A172 (cell line): ENCODE results near the gene SLC25A17. TPM values are rescaled to one million over a fixed set of nuclear protein-coding genes. Genes with fewer than 3 reads are reported as not detected.
A peak's percentile ranks its signal among the peaks of the same experiment; 100 is the strongest.
"Not testable (repeated sequence)": the region's sequence is repeated elsewhere in the genome, so short reads cannot be mapped to it uniquely, and the experiment has no call there.

Experiments
- DNase-seq: peaks from one replicate; pipeline ENCODE4 v3.0.0-alpha.2; 2015; ENCODE audit warnings: low spot score
- total RNA-seq: library from RNA; depleted of rRNA; stranded (reverse); fragments of >200 nt; shearing (Covaris generic); gene quantifications from 2 replicates; pipeline ENCODE4 v1.2.3, GENCODE V29; 2014; rRNA removed

SLC25A17 gene, protein sequence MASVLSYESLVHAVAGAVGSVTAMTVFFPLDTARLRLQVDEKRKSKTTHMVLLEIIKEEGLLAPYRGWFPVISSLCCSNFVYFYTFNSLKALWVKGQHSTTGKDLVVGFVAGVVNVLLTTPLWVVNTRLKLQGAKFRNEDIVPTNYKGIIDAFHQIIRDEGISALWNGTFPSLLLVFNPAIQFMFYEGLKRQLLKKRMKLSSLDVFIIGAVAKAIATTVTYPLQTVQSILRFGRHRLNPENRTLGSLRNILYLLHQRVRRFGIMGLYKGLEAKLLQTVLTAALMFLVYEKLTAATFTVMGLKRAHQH
- total RNA-seq, result 24.8 and 28.2 TPM in 2 replicates

DNA sequence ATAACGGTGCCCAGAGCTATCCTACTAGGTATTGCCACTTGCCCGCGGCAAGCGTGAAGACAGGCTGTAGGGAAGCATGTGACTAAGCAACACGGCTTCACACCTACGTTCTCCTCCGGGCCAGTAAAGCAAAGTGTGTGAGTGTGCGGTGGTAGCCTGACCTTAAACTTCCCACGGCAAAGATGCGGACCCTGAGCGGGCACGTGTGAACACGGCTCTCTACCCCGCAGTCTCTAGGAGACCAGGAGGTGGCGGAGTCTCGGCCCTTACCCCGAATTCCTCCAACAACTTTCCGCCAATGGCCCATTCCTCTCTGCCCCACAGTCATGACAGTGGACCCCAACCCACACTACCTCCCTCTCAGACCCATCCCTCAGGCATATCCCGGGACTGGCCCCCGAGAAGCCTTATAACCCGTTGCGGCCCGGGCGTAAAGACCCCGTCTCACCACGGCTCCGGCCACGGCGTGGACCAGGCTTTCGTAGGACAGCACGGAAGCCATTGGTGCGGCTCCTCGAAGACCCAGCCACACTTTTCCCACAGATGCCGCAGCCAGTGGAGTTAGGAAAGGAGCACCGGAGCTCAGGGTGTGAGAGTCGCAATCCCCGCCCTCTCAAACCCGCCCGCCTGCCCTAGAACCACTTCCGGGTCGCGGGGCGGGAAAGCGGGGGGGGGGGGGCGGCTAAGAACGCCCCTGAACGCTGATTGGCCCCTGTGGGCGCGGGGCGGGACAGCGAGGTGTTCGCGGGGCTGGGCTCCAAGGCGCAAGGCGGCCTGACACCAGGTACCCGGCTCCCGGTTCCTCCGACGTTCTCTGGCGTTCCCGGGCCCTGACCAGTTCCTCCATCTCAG lies at the start of gene SLC25A17:
SLC25A17 (minus strand) TSS at position 600 of the 852 bp plus-strand sequence; CDS start at position 502, 98 bp downstream.
- peak; percentile 61 for DNase-seq

DNA sequence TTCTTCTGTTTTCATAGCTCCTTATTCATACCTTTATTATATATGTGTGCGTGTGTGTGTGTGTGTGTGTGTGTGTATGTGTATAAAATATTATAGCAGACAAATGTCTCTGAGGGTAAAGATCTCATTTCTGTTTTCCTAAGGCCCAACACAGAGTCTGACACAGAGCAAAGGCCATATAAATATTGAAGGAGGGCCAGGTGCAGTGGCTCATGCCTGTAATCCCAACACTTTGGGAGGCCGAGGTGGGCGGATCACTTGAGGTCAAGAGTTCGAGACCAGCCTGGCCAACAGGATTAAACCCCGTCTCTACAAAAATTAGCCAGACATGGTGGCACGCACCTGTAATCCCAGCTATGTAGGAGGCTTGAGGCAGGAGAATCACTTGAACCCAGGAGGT lies 49.2 kb upstream of the SLC25A17 start:
- not testable (repeated sequence) for DNase-seq

DNA sequence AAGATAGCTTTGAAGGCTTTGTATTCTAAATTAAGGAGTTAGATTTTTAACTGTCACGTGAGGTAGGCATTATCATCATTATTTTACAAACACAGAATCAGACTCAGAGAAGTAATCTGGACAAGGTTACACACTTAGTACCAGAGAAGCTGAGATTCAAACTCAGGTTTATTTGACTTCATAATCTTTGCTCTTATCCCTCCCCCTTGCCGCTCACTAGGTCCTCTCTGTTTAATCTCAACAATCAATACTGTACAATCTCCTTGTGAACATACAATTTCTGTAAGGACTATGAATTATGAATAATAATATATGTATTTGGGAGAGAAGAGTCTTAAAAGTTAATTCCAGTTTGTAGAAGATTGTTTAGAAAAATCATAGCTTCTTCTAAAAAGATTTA lies 48.0 kb upstream of the SLC25A17 start:
- DNase-seq, result no peak

DNA sequence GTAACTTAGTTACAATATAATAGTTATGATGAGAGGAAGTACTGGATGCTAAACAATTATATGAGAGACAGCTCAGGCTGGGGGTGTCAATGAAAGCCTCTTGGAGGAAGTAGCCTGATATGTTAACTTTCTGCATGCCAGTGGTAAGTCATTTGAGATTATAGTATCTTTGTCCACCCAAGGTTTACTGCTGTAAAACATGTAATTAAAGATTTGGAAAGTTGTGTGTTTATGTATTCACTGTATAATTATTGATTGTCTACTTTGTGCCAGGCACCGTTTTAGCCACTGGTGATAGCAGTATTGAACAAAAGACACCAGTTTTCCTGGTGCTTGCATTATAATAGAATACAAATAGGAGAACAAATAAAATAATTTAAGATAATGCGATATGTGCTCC lies 43.4 kb upstream of the SLC25A17 start:
- no peak for DNase-seq

DNA sequence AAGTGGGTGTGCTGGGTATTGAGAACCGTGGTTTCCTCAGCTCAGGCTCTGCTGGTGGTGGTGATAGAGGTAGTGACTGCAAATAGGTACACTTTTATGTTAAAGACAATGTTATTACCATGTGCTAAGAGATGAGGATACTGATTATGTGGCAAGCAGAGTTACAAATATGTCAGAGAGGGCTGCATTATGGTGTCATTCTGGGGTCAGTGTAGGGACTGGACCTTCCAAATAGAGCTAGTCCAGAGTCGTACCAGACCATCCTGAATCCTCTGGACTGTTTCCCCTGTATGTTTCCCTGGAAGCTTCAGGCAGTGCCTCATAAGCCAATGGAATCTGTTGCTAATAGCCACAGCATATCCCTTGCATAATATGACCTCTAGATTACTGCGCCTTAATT lies 42.9 kb upstream of the SLC25A17 start, which contains the start of gene DNAJB7:
DNAJB7 (minus strand) TSS at position 101 of the 400 bp plus-strand sequence. CDS start 119 bp downstream, outside the sequence.
- DNase-seq, result no peak

DNA sequence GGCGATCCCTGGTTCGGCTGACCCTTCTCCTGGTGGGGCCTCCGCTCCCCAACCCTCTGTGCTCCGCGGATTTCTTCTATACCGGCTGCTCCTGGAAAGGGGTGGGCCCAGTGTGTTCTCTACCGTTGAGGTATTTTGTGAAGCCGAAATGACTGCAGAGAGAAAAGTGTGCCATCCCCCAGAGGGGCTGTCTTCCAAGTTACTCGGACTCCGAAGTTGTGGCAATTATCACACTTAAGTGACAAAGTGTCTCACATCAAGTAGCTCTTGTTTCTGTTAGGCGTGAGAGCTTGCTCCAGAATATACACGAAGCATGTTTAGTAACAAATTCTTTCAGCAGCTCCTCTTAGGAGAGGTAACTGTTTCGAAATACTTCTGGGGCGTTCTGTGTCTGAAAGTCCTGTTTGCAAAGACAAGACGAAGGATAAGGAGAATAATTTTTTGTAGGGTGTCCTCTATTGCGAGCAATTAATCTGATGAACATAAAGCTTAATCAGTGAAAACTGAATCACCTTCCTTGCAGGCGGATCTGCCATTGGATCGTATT lies 38.2 kb upstream of the SLC25A17 start:
- no peak for DNase-seq

DNA sequence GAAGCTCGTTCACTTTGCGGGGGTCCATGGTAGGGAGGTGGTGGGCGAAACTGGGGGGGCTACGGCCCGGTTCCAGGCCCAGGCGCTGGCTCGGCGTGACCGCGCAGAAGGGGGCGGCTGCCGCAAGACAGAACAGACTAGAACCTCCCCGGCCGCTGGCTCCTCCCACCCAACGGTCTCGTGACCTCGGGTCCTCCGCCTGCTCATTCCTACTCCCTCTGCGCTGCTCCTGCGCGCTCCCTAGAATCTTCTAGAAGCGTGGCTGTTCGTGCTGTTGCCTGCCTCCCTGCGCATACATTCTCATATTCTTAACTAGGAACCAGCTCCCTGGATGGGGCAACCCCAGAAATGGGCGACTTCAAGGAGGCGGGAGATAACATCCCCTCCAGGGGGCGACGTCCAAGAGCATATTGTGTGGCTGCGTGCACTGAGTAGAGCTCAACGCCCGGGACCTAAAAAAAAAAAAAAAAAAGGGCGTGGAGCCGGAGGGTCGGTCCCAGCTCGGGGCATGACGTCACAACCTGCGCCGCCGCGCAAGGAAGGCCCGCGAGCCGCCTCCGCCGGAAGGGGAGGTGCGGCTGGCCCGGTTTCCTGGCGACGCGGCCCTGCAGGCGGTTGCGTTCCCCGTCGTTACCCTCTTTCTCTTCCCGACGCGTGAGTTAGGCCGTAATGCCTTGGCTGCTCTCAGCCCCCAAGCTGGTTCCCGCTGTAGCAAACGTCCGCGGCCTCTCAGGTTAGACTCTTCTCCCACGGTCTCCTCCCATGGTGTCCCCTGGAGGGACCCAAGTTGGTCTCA lies 37.6 kb upstream of the SLC25A17 start, which contains the start of the genes ST13 and XPNPEP3:
ST13 (minus strand) TSS at position 127 of the 796 bp plus-strand sequence; CDS start at position 28, 99 bp downstream.
XPNPEP3 (plus strand) TSS at position 636 of the 796 bp plus-strand sequence; CDS start at position 670, 34 bp downstream.
- peak; percentile 91 for DNase-seq

DNA sequence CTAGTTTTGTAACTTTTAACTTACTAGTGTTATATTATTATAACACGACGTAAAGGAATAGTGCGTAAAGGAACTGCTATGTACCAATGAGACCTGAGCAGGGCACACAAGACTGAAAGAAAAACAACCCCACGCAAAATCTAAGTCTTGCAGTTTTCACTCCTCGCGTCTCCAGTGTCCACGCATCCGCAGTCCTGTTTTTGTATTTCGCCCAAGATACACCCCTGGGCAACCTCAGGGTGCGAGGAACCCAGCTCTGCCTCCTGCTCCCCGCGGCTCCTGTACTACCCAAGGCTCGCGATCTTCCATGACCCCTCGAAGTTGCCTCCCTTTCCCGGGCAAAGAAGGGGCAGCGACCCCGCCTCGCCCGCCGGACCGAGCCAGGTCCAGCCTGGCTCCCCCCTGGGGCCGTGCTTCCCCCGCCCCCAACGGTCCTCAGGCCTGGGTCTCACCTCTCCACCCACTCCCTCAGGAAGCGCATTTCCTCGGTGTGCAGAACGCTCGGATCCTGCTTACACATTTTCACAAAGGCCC lies 36.9 kb upstream of the SLC25A17 start:
- no peak for DNase-seq

DNA sequence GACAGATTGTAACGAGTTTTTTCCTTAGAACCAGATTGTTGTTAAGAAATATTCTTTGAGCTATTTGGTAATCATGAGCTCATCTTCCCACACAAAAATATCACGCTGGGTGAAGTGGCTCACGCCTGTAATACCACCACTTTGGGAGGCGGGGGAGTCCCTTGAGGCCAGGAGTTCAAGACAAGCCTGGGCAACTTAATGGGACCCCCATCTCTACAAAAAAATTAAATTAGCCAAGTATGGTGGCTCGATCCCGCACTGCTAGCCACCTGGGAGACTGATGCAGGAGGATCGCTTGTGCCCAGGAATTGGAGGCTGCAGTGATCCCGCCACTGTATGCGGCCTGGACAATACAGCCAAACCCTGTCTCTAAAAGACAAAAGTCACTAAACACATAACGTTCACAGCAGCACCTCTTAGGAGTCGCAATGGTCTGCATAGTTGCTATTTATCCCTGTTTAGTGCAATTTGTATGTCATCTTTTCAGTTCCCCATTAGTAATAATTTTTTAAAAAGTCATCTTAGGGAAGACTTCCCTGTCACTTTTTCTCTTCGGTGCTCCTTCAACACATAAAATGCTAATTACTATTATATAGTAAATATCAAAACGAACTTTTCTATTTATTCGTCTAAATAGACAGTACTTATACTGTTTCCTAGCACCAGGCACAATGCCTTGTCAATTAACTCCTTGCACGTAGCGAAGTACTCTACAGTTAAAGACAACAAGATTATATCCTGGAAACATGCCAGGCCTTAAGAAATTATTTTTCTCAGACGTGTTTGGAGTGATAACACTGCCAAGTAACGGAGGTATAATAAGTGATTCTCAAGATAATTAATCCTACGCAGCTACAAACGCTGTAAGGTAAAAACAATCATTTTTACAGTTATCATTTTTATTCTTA lies 36.2 kb upstream of the SLC25A17 start:
- peak; percentile 12 for DNase-seq

DNA sequence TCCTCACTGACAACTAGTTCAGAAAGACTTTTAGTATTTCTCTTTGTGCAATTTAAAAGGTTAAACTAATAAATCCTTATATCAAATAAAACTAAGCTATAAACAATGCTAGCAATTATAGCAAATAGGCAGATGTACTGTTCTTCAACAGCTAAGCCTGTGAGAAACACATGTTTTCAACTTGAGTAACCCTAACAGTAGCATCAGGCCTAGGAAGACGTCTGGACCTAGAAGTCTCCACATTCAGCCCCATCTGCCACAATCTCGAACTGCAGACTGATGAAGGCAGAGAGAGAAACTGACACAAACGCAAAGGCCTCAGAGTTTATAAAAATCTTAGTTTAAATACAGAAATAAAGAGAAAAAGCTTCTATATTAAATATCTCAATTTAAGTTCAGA lies 34.8 kb upstream of the SLC25A17 start:
- no peak for DNase-seq

DNA sequence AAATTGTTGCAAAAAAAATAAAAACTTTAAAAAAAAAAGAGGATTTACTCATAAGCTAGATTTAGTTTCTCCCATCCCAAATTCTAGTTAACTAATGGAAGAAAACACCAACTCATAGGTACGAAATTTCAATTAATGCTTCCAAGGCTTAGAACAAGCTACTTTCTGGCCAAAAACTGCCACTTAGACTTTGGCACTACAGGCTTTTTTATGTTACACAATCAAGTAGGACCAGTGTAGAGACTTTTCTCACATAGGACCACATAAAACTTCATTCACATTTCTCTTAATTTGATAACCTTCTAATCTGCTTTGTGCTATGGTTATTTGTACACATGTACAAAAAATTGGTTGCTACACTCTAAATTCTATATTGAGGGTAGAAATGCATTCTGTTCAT lies 34.2 kb upstream of the SLC25A17 start:
- no peak for DNase-seq

DNA sequence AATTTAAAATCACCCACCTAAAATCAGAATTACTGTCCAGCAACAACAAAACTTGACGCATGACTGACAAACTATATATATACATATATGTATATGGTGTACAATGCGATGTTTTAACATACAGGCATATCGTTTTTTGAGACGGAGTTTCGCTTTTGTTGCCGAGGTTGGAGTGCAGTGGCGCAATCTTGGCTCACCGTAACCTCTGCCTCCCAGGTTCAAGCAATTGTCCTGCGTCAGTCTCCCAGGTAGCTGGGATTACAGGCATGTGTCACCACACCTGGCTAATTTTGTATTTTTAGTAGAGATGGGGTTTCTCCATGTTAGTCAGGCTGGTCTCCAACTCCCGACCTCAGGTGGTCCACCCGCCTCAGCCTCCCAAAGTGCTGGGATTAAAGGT lies 26.7 kb upstream of the SLC25A17 start:
- not testable (repeated sequence) for DNase-seq

DNA sequence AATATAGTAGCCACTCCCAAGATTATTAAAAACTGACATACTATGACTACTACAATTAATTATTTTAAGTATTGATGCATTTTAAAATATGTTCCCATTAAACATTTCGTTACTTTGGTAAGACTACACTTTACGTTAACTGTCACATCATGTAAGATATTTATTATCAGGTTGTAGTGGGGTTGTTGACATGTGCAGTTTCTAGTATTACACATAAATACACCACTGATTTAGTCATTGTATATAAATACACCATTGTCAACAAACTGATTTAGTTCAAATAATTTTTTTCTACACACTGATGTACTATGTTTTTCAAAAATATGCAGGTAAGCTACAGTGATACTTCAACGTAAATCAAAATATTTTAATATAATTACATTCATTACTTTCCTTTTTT lies 25.8 kb upstream of the SLC25A17 start:
- DNase-seq, result no peak

DNA sequence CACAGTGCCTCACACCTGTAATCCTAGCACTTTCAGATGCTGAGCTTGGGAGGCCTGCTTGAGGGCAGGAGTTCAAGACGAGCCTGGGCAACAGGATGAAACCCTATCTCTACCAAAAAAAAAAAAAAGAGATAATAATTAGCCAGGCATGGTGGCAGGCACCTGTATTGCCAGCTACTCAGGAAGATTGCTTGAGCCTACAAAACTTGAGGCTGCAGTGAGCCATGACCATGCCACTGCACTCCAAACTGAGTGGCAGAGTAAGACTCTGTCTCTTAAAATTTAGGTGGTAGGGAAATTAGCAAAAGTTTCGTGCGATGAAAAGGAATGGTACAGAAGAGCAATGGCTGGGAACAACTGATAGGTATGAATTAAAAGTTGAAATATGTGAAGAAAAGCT lies 19.3 kb upstream of the SLC25A17 start:
- DNase-seq, result no peak

DNA sequence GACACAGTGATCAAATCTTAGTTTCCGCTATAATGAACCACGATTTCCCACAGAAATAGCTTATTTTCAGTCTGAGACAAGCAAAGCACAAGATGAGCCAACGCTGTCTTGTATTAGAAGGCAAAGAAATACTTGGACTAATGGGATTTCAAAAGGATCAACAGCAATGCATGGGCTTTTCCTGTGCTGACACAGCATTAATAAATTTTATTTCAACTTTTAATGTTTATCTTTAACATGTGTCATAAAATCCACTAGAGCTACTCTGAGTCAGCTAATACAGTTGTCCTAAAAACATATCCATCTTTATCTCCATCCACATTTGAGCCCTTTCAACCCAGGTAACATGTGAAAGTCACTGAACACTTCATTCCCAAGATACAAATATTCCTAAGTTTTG lies 15.5 kb upstream of the SLC25A17 start:
- no peak for DNase-seq

DNA sequence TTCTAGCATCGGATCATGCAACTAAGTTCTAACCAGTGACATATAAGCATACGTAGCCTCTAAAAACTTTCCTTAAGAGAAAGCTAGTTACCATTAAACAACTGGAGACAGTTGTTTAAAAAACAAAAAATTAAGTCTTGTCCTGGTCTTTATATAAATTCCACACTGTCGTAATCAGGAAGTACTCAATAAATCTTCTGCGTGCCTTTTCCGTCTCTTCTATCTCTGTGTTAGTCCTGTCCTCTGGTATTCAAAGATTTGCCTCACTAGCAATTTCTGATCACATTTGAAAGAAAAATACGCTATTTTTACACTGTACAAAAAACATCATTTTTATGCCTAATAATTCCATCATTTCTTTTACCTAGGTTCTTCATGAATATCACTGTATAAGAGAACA lies 10.0 kb upstream of the SLC25A17 start:
- no peak for DNase-seq

DNA sequence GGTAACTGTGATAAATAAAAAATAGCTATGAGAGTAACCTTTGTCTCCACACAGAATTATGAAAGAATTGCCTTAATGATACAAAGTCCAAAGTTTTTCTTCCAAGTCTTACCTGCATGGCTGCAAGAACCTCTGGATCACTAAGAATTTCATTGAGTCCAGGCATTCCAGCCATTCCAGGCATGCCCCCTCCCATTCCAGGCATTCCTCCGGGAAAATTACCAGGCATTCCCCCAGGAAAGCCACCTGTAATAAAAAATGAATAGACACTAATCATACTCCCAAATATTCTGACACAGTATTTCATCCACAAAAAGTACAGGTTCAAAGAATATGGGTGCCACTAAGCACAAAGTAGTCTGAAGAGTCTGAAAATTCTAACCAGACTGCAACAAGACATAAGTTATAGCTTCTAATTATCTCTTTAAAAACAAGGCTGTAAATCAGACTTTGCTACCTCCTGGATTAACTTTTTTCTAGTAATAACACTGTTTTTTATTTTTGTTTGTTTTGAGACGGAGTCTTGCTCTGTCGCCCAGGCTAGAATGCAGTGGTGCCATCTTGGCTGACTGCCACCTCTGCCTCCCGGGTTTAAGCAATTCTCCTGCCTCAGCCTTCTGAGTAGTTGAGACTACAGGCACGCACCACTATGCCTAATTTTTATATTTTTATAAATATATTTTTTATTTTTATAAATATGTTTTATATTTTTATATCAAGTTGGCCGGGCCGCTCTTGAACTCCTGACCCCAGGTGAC lies 8.0 kb upstream of the SLC25A17 start:
- peak; percentile 4 for DNase-seq

DNA sequence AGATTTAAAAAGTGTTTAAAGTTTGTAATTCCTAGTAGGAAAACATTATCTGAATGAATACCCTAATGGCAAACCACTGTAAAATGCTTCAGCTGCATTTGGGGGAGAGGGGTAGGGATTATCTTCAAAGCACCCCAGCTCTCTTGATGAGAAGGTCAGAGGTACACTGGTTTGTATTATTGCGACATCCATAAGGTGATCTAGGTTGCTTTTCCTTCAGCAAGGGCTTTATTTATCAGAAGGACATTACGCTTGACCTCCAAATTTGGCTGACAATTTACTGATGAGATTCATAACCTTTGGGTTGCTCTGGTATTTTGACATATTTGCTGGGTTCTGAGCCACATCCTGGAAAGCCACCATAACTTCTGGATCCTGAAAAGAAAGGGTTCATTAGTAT lies 7.1 kb upstream of the SLC25A17 start:
- not testable (repeated sequence) for DNase-seq

DNA sequence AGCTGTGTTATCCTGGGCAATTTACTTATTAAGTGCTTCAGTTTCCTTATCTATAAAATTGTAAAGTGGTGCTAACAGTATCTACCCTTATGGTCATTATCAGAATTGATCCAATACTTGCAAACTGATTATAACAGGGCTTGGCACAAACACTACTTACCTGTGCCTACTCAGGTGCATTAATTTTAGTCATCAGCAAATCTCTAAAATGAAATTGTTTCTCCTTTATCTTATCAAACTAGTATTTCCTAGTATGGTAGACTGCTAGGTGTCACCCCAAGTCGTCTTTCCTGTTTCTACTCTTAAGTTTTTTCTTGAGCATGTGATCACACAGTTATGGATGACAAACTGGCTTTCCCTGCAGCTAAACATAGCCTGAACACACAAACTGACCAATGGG lies 4.3 kb upstream of the SLC25A17 start:
- no peak for DNase-seq
